GM12878 (cell line): ENCODE measurements around the gene PGM5. TPM values are rescaled to one million over a fixed set of nuclear protein-coding genes. Genes with fewer than 3 reads are reported as not detected.

Experiments used
- ATAC-seq: fragments of 200-7000 bp; cut with Tn5 transposase; 3 replicates; pipeline ENCODE4 v1.9.1; 2020; ENCODE audit warnings: mild to moderate bottlenecking, moderate library complexity
- BruUV-seq: library from RNA; stranded (reverse); fragments of 400-500 nt; replicated peaks from 2 replicates; lab custom pipeline; 2021; lab: Mats Ljungman, UMichigan
- CTCF ChIA-PET: fragments of 300-600 bp; sonication (Branson Sonifier 250); formaldehyde crosslinking; extraction: SDS; loops from one replicate; lab custom pipeline; 2021; ENCODE audit warnings: inconsistent platforms; lab: Yijun Ruan, JAX
- POLR2A ChIA-PET: fragments of 350-600 bp; formaldehyde crosslinking; extraction: SDS; loops from one replicate; lab custom pipeline; 2021; ENCODE audit warnings: inconsistent platforms; lab: Charles Lee
- RAD21 ChIA-PET: fragments of 300-600 bp; sonication (Branson Sonifier 250); formaldehyde crosslinking; loops from one replicate; lab custom pipeline; 2023; ENCODE audit warnings: antibody characterized with exemption; ENCODE audit not compliant: unreplicated experiment; lab: Charles Lee
- SMC1A ChIA-PET: fragments of 300-600 bp; sonication (Branson Sonifier 250); formaldehyde crosslinking; loops from one replicate; lab custom pipeline; 2023; ENCODE audit not compliant: unreplicated experiment, uncharacterized antibody; lab: Charles Lee
- DNase-seq: peaks from one replicate; pipeline ENCODE4 v3.0.0-alpha.2; 2011; ENCODE audit warnings: low read depth, low spot score
- FAIRE-seq: peaks from 3 replicates; lab custom pipeline; 2011; peaks lifted over from hg19 to GRCh38; lab: Jason Lieb, UNC
- H2AFZ ChIP-seq: 2 replicates; pipeline ENCODE4 v1.6.0; 2011; ENCODE audit warnings: low read depth, low read length, control low read depth; ENCODE audit not compliant: control insufficient read depth
- H3K27ac ChIP-seq: 2 replicates; pipeline ENCODE4 v1.5.1; 2011; ENCODE audit warnings: control low read depth; ENCODE audit not compliant: control insufficient read depth, insufficient read depth
- H3K27me3 ChIP-seq, 2 experiments: replicated peaks in 1 of 2; 2 replicates each; pipeline versions ENCODE4 v1.6.0 to v1.6.1; 2011; ENCODE audit warnings: low read length in 1 of 2; ENCODE audit not compliant: control insufficient read depth in 2 of 2, insufficient read depth in 2 of 2
- H3K36me3 ChIP-seq, 2 experiments: 2 replicates each; pipeline ENCODE4 v1.5.1; 2011; ENCODE audit warnings: low read length in 1 of 2; ENCODE audit not compliant: control insufficient read depth in 2 of 2, insufficient read depth in 2 of 2
- H3K4me1 ChIP-seq: 2 replicates; pipeline ENCODE4 v1.6.1; 2011; ENCODE audit warnings: mild to moderate bottlenecking, low read length, moderate library complexity, mixed read lengths; ENCODE audit not compliant: control insufficient read depth, insufficient read depth
- H3K4me2 ChIP-seq: 2 replicates; pipeline ENCODE4 v1.6.0; 2011; ENCODE audit warnings: control low read depth; ENCODE audit not compliant: control insufficient read depth, insufficient read depth
- H3K4me3 ChIP-seq: fragments of 200-600 bp; sonication (generic); 2 replicates; pipeline ENCODE4 v1.5.1; 2016
- H3K79me2 ChIP-seq: 2 replicates; pipeline ENCODE4 v1.6.0; 2011; ENCODE audit warnings: low read length; ENCODE audit not compliant: control insufficient read depth, insufficient read depth
- H3K9ac ChIP-seq: 2 replicates; pipeline ENCODE4 v1.8.0; 2011; ENCODE audit warnings: low read length, control low read depth, mixed read lengths; ENCODE audit not compliant: control insufficient read depth, insufficient read depth
- H3K9me3 ChIP-seq: replicated peaks from 3 replicates; pipeline ENCODE4 v1.5.1; 2011; ENCODE audit warnings: mild to moderate bottlenecking, low read length; ENCODE audit not compliant: control insufficient read depth, insufficient read depth
- H4K20me1 ChIP-seq: 2 replicates; pipeline ENCODE4 v1.6.0; 2011; ENCODE audit not compliant: control insufficient read depth, insufficient read depth
- CBFB ChIP-seq: IDR thresholded peaks from 2 replicates; pipeline ENCODE4 v1.6.1; 2016; ENCODE audit warnings: antibody characterized with exemption, low read depth
- CHD4 ChIP-seq: fragments of 200-600 bp; sonication (generic); IDR thresholded peaks from 2 replicates; pipeline ENCODE4 v1.6.1; 2016; ENCODE audit warnings: mild to moderate bottlenecking
- HDAC2 ChIP-seq: fragments of 200-600 bp; sonication (generic); IDR thresholded peaks from 2 replicates; pipeline ENCODE4 v1.6.1; 2017
- IKZF1 ChIP-seq: fragments of 450-650 bp; conservative IDR thresholded peaks from 2 replicates; pipeline ENCODE4 v1.6.1; 2017; ENCODE audit warnings: antibody characterized with exemption, mild to moderate bottlenecking
- JUND ChIP-seq: IDR thresholded peaks from 2 replicates; pipeline ENCODE4 v1.6.1; 2012; ENCODE audit warnings: low read depth, mild to moderate bottlenecking, low read length, improper control_type of control experiment, moderate library complexity
- MTA3 ChIP-seq: IDR thresholded peaks from 2 replicates; pipeline ENCODE4 v1.6.1; 2012; ENCODE audit warnings: low read length, inconsistent platforms, borderline replicate concordance
- NR2F1 ChIP-seq: fragments of 450-650 bp; conservative IDR thresholded peaks from 2 replicates; pipeline ENCODE4 v1.6.1; 2017; ENCODE audit warnings: mild to moderate bottlenecking
- PKNOX1 ChIP-seq: fragments of 450-650 bp; IDR thresholded peaks from 2 replicates; pipeline ENCODE4 v1.6.1; 2016; ENCODE audit warnings: mild to moderate bottlenecking
- POLR2AphosphoS2 ChIP-seq: IDR thresholded peaks from 2 replicates; pipeline ENCODE4 v1.6.1; 2011; ENCODE audit warnings: low read depth, mild to moderate bottlenecking, low read length, improper control_type of control experiment, moderate library complexity
- RBBP5 ChIP-seq: fragments of 200-600 bp; sonication (generic); conservative IDR thresholded peaks from 2 replicates; pipeline ENCODE4 v1.6.1; 2016
- RELB ChIP-seq: fragments of 450-650 bp; IDR thresholded peaks from 2 replicates; pipeline ENCODE4 v1.6.1; 2017; ENCODE audit warnings: low read depth, mild to moderate bottlenecking, moderate library complexity
- SMAD5 ChIP-seq: IDR thresholded peaks from 2 replicates; pipeline ENCODE4 v1.6.1; 2016; ENCODE audit warnings: antibody characterized with exemption, low read depth
- SMARCA5 ChIP-seq: fragments of 450-650 bp; IDR thresholded peaks from 2 replicates; pipeline ENCODE4 v1.6.1; 2017; ENCODE audit warnings: mild to moderate bottlenecking
- STAT3 ChIP-seq: IDR thresholded peaks from 2 replicates; pipeline ENCODE4 v1.6.1; 2011; ENCODE audit warnings: low read depth, low read length, improper control_type of control experiment
- TAF1 ChIP-seq: IDR thresholded peaks from 2 replicates; pipeline ENCODE4 v1.6.1; 2011; ENCODE audit warnings: mild to moderate bottlenecking, low read depth, low read length, borderline replicate concordance
- ZBTB33 ChIP-seq: fragments of 450-650 bp; IDR thresholded peaks from 2 replicates; pipeline ENCODE4 v1.6.1; 2017; ENCODE audit warnings: mild to moderate bottlenecking
- ZNF384 ChIP-seq: IDR thresholded peaks from 2 replicates; pipeline ENCODE4 v1.6.1; 2012; ENCODE audit warnings: low read depth, mild to moderate bottlenecking, low read length, improper control_type of control experiment, borderline replicate concordance
- in situ Hi-C: fragments of 300-500 bp; cut with MboI; formaldehyde crosslinking; loops from 9 replicates; pipeline ENCODE4 v1.14.3; 2018; ENCODE audit warnings: mixed read lengths
- intact Hi-C: fragments of 100-400 bp; cut with micrococcal nuclease; formaldehyde crosslinking; loops from one replicate; pipeline ENCODE4 v1.14.2; 2022; ENCODE audit not compliant: unreplicated experiment
- polyA plus RNA-seq, 11 experiments: library from polyadenylated mRNA; depleted of rRNA in 4 of 11; unstranded in 6 of 11; stranded (reverse) in 5 of 11; fragments of >200 nt; fragmentation: Nextera tagmentation in 4 of 11; fragmentation: Illumina TruSeq in 1 of 11; extraction: Ambion mirVana in 4 of 11; extraction: Trizol in 1 of 11; gene quantifications; 1 replicate in 1 of 11; 2 replicates in 10 of 11; pipeline versions ENCODE4 v1.2.1 to v1.2.3, GENCODE V29; 2011 to 2016; ENCODE audit warnings: inconsistent platforms in 2 of 11, missing spikeins in 2 of 11, low read depth in 1 of 11
- total RNA-seq, 4 experiments: library from RNA; depleted of rRNA in 3 of 4; stranded (reverse); fragments of >200 nt in 3 of 4; fragmentation: Illumina TruSeq in 1 of 4; extraction: Trizol in 1 of 4; gene quantifications; 2 replicates each; pipeline versions ENCODE4 v1.2.1 to v1.2.3, GENCODE V29; 2013 to 2021

Gene PGM5
- total and polyA plus RNA-seq, 10 of the 15 experiments (the other 5 are each of a cell fraction or from before 2014, with no cell fraction given) = 0.28 to 0.73 TPM; not detected in 8

GRCh38 chr9:68493541-68493940, 137.1 kb downstream of the PGM5 start:
- Histone ChIP-seq H2AFZ (no peak overlapping the region), H3K4me3 (no peak overlapping the region), H4K20me1 (no peaks in the 10 kb centered on the region), H3K9me3 (no peaks in the 10 kb centered on the region), H3K9ac (no peak overlapping the region), H3K79me2 (no peaks in the 10 kb centered on the region), H3K27me3 (peaks cover 2 to 11% of the 10 kb centered on the region in 2 experiments; a peak in 3 of 4 replicates), H3K36me3 (no peaks in the 10 kb centered on the region), H3K4me2 (no peak overlapping the region), H3K27ac (no peak overlapping the region), H3K4me1 (no peaks in the 10 kb centered on the region)
- in situ Hi-C loops (no loop called here), intact Hi-C loops (no loop called here)
- BruUV-seq = no TSS peak
- POLR2A ChIA-PET = no interaction called here
- TF ChIP-seq JUND (no peak), ZNF384 (no peak), TAF1 (no peak), STAT3 (no peak), NR2F1 (no peak), CBFB (no peak), PKNOX1 (no peak), HDAC2 (no peak), RELB (no peak), SMARCA5 (no peak), SMAD5 (no peak), RBBP5 (no peak), CHD4 (no peak), MTA3 (no peak), ZBTB33 (no peak), IKZF1 (no peak), POLR2AphosphoS2 (no peak)
- RAD21 ChIA-PET = no interaction called here
- SMC1A ChIA-PET = interaction anchor here (0.7 to 2.1 kb wide), 2 partner anchors 11 to 13 kb away, joined by 4 to 6 read pairs; no protein-coding TSS in a partner anchor
- CTCF ChIA-PET = interaction anchor here (1.0 kb wide), 1 partner anchor 12 kb away, joined by 3 read pairs; no protein-coding TSS in a partner anchor
- ATAC-seq (no peak), DNase-seq (no peak), FAIRE-seq (no peak)
